CD4-positive, alpha-beta T cell treated with Interleukin-15 for 4 hours (primary cell): ENCODE results near the gene HOXB6.

Experiments
- DNase-seq: peaks from one replicate; pipeline ENCODE4 v3.0.0-alpha.2; 2020; ENCODE audit warnings: low spot score

The HOXB6 gene

DNA sequence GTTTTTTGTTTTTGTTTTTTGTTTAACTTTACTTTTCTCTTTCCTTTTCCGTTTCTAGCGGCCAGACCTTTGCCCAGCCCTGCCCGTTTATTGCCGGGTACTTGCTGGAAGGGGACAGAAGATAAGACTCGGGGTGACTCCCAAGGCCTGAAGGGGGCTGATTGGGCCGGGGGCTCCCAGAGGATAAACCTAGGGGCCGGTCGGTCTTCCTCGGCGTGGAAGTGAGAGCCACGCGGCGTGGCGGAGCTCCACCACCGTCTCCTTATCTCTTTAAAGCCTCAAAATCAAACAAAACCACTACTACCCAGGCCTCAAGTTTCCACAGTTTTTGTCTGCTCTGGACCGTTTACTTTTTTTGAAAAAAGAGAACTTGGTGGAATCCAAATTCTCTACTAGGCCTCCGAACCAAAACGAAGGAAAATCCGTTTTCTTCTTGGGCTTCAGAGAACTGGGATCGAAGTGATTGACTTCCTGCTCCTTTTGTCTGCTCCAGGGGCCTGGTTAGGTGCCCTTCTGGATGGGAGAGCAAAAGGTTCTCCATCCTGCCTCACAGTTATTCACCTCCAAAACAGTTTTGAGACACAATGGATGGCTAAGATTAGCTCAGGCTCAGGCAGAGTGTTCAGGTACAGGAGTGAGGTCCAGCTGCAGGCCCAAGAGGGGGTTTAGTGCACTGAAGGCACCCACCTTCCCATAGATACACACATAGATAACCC lies 29.9 kb upstream of the HOXB6 start:
- DNase-seq = no peak

GRCh38 chr17:48633266-48633677 lies 28.5 kb upstream of the HOXB6 start:
- DNase-seq = no peak

- no peak for DNase-seq
Measured at GRCh38 chr17:48632579-48633265, 27.9 kb upstream of the HOXB6 start.

DNA sequence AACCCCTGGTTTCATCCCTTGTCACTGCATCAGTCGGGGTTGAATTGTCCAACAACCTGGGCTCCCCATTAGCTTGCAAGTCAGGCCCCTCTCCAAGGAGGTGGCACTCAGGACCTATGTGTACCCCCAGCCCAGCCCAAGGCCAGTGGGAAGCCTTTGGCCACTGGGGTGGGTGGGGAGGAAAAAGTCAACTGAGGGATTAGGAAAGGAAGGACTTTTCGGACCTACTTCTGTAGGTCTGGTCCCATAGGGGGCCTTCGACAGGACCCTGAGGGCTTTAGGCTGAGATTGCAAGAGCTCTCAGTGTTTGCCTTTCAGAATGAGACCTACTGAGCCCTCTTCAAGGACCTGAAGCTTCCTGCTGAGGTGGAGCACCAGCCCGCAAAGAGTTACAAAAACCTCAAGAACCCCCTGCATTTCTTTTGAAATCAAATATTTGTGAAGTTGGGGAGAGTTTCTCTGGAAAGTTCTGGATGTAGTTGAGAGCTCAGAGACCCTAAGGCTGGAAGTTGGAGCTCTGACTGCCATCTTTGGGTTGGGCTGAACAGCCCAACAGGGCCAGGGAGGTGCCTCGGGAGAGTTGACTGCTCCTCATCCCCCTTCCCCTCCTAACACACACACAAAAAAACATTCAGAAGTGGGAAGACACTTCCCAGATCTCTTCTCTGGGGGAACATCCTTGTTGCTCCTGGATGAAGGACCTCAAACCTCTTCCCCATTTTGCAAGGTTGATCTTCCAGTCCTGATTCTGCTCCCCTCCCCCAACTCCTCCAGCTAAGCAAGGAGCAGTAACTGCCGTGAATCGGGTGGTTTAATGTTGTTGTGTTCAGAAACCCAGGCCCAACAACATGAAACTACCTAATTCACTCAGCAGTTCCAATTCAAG lies 27.1 kb upstream of the HOXB6 start:
- DNase-seq = no peak

GRCh38 chr17:48630925-48631692 lies 26.3 kb upstream of the HOXB6 start:
- DNase-seq = no peak

DNA sequence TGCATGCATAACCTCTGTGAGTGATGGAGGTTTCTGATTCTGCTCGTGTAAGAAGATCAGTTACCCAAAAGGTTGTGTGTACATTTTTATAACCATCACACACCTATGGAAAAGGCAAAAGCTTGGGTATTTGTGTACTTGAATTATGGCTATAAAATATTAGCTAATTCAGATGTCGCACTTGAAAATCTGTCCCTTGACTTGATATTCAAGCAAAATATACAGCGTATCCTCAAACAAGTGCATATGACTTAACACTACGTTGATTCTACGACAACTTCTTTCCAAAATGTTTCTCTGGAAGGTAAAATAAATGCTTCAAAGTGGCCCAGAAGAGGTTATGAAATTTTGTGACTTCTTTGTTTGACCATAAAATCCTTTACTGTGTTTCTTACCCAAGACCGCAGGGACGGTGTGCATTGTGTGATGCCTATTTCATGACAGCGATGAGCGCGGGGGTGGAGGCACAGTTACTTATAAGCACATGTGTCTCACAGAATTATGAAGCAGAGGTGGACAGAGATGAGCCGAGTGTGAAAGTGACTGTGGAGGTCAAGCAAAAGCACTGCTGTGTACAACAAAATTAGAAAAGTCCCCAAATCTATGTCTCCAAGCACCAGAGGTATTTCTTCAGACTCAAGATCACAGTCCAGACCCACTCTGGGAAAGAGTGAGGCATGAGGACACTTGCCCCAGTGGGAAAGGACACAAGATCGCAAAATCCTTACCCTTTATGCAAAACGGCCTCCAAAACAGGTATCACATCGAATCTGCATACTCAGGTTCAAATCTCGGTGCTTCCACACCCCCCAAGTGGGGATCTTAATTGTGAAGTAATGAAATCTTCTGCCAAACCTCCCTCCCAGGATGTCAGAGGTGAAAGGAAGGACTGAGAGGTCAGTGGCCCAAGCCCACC lies 25.5 kb upstream of the HOXB6 start:
- DNase-seq = no peak

GRCh38 chr17:48629411-48629759 lies 24.6 kb upstream of the HOXB6 start:
- DNase-seq = no peak

- DNase-seq = no peak
Measured at GRCh38 chr17:48628649-48629410, 24.0 kb upstream of the HOXB6 start.

DNA sequence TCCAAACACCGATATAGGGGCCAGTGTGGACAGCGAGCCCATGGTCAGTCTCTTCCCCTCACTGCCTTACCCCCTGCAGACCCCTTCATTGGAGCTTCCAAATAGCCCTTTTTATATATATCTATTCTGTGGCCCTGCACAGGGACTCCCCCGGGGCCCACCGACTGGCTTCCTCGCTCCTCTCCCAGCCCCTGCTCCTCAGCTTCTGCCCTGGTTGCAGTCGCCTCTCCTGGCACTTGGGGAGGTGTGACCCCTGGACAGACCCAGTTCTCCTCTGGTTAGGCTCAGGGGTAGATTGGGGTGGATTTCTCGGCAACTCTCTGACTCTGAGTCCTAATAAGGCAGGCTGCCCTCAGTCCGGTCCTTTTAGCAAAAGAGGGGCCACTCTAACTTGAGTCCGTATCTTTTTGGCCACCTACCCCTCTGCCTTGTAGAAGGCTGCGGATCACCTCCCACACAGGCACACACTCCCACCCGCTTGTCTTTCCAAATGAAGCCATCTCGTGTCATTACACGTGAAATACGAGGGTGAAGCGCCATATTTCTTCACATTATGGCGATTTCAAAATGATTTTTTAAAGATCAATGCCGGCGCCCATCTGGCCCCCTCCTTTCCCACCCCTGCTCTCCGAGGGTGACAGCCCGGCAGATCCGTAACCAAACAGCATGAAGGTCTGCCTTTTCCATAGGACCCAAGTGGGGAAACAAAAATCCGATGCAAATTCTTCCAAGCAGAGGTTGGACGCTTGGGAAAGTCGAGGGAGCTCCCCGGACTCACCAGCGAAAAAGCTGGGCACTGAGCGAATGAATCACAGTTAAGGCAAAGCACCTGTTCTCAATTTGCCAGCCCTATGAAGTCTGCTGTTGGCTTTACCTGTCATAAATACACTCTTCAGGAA lies 23.1 kb upstream of the HOXB6 start:
- no peak for DNase-seq

GRCh38 chr17:48627118-48627597 lies 22.4 kb upstream of the HOXB6 start:
- no peak for DNase-seq

DNA sequence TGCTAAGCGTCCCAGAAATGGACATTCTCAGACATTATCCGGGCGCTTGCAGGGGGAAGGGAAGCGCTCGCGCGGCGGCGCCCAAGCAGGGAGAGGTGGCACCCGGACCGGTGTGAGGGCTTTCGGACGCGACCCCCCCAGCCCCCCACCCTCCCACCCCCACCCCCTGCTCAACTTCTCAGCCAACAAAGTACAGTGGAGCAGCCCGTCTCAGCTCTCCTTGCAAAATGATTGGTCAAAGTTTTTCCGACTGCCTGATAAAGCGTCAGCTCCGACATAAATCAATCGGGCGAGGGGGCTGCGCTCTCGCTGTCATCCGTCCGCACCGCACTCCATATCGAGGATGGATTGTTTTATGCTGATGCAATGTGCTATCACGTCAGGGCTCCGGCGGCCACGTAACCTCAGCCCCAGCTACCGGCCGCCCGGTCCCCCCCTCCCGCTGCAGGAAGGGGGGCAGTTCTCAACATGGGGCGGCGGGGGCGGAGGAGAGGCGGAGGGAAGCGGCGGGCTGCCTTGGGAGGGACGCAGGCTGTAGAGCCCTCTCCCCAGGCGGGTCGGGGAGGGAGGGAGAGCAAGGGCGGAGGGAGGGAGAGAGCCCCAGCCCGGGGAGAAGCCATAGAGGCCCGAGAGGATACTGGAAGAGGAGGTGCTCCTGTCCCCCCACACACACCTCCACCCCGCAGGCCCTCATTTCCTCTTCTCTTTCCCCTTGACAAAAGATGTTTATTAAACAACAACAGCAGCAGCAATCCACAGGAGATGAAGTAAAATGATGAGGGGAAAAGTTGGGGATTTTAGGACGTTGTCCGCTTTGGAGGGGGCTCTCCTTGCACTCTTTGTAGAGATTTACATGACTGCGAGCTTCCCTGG lies 21.7 kb upstream of the HOXB6 start, which contains the start of gene HOXB9:
Gene HOXB9, minus strand, starts transcription at position 114 of the 873 bp plus-strand sequence. Its CDS starts 89 bp downstream, at position 25.
- no peak for DNase-seq

DNA sequence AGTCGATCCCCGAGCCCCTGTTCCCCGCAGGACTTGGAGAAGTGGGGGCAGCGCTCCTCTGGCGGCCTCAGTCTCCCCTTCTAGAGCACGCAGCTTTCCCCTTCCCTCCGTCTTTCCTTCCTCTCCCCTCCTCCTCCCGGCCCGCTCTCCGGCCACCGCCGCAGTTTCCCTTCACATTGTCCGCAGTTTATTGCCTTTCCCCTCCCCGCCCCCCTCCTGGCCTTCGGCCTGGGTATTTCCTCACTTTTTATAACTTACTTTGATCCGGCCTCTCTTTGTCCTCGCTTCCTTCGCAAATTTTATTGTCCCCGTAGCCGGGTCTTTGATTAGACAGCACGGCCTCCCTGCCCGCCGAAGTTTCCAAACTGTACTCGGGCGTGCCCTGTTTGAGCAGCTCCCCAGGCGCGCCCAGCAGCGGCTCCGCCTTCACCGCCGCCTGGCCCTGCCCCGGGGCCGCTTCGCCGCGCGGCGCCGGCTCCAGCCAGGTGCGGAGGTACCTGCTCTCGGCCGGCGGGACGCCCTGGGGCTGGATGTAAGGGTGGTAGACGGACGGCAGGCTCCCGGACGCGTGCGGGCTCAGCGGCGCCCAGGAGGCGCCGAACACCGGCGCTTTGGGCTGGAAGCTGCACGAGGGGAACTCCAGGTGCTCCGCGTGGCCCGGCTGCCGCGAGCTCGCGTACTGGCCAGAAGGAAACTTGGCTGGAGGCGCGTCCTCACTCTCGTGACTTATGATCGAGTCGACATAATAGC lies 20.9 kb upstream of the HOXB6 start:
- DNase-seq = no peak

- DNase-seq = no peak
Measured at GRCh38 chr17:48624544-48625494, 20.0 kb upstream of the HOXB6 start.

DNA sequence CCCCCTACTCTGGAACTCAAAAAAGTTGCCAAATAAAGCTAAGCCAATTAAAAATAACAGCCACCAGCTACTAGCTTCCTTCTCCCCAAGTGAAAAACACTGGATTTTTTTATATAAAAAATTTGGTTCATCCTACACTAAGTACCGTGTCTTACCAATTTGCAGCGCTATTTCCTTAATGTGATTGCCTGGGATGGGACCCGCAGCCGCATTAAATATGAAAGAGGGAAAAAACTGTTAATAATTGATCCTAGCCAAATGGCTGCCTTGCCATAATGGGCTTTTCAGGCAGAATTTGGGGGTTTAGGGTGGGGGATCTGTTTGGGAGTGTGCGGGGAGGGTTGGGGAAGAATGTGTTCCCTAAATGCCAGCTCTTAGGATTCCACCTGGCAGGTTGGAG lies 19.3 kb upstream of the HOXB6 start:
- no peak for DNase-seq

DNA sequence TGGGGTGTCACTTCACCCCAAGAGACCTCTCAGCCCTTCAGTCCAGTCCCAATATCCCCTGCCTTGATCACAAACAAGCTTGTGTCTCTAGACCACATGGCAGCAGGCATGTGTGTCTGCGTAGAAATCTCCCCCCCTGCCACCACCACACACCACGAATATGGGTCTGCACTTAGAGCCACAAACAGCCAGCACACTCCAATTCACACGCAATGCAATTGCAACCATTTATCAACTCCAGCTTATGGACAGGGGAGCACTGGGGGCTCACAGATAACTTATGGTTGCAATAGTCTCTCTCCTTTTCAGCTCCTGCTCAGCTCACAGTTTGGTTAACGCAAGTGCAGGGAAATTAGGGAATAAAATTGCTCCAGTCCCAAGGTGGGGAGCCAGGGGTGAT lies 18.8 kb upstream of the HOXB6 start:
- DNase-seq = no peak

GRCh38 chr17:48622857-48623256 lies 18.1 kb upstream of the HOXB6 start:
- DNase-seq = no peak
